Retinal pigment epithelial cell (primary cell): ENCODE measurements around the gene C1orf210.

Source experiments
- DNase-seq: peaks from one replicate; pipeline ENCODE4 v3.0.0-alpha.2; 2010; ENCODE audit warnings: low read depth
- H3K4me3 ChIP-seq: 2 replicates; pipeline ENCODE4 v1.5.1; 2011; ENCODE audit warnings: mild to moderate bottlenecking, low read length, control low read depth, moderate library complexity
- CTCF ChIP-seq: conservative IDR thresholded peaks from 2 replicates; pipeline ENCODE4 v1.5.1; 2011; ENCODE audit warnings: low read depth, low read length, control low read depth, inconsistent platforms

C1orf210 gene

GRCh38 chr1:43324810-43325209 lies 39.4 kb upstream of the C1orf210 start:
- H3K4me3 ChIP-seq: no peak overlapping the region
- TF ChIP-seq CTCF: no peak
- no peak for DNase-seq

DNA sequence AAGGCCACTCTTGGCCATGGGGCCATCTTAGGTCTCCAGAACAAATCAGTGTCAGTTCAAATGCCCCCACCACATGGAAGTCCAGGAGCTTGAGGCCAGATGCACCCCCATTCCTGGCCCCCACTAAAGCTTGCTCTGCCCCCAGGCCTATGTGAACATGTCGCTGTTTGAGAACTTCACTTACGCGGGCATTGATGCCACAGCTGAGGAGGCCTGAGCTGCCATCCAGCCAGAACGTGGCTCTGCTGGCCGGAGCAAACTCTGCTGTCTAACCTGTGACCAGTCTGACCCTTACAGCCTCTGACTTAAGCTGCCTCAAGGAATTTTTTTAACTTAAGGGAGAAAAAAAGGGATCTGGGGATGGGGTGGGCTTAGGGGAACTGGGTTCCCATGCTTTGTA lies 37.1 kb upstream of the C1orf210 start:
- no peak for TF ChIP-seq CTCF
- DNase-seq: no peak
- no peak overlapping the region for H3K4me3 ChIP-seq

- TF ChIP-seq CTCF: no peak
- H3K4me3 ChIP-seq: no peak overlapping the region
- no peak for DNase-seq
These were observed 36.0 kb upstream of the C1orf210 start for GRCh38 chr1:43321331-43321891.

GRCh38 chr1:43319766-43320165 lies 34.4 kb upstream of the C1orf210 start:
- TF ChIP-seq CTCF: no peak
- no peak for DNase-seq
- H3K4me3 ChIP-seq: no peak overlapping the region

DNA sequence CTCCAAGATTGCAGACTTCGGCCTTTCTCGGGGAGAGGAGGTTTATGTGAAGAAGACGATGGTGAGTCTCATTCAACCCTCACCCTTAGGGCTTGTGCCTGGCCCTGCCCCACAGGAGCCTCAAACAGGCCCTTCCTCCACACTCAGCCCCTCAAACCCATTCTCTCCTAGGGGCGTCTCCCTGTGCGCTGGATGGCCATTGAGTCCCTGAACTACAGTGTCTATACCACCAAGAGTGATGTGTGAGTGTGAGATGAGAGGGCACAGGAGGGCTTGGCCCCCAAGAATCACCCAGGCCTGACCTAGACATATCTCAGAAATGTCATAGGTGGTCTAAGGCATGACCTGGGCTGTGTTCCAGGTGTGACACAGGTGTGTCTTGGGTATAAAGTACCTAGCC lies 33.9 kb upstream of the C1orf210 start:
- H3K4me3 ChIP-seq: no peak overlapping the region
- no peak for DNase-seq
- TF ChIP-seq CTCF: no peak

DNA sequence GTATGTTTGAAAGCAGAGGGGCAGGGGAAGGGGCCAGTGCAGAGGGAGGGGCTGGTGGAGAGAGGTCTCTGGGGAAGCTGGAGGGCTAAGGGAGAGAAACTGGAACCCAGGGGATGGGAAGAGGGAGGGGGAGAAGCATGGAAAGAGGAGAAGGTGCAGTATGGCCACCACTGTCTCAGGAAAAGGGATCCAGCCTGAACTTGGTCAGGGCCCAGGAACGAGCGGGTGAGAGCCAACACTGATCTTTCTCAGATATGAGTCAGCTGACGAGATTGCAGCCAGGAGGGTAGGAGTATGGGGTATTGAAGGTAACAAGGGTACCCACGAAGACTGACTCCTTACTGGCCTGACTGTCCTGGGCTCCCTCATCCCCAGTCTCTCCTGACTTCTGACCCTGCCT lies 33.5 kb upstream of the C1orf210 start:
- DNase-seq: no peak
- no peak for TF ChIP-seq CTCF

GRCh38 chr1:43317817-43318471 lies 32.6 kb upstream of the C1orf210 start:
- TF ChIP-seq CTCF: no peak
- DNase-seq: no peak
- H3K4me3 ChIP-seq: no peak overlapping the region

More for the DNA sequence above, 33.5 kb upstream of the C1orf210 start:
- H3K4me3 ChIP-seq: no peak overlapping the region
